Keratinocyte (primary cell): ENCODE measurements around the gene PTGR3. TPM values are rescaled to one million over a fixed set of nuclear protein-coding genes. Genes with fewer than 3 reads are reported as not detected.

Experiments
- DNase-seq: peaks from one replicate; pipeline ENCODE4 v3.0.0-alpha.2; 2011; ENCODE audit warnings: low read depth, missing footprints, low spot score
- FAIRE-seq: peaks from 2 replicates; lab custom pipeline; 2011; peaks lifted over from hg19 to GRCh38; lab: Jason Lieb, UNC
- H2AFZ ChIP-seq: 2 replicates; pipeline ENCODE4 v1.6.0; 2012; ENCODE audit warnings: low read length, control low read depth, inconsistent platforms; ENCODE audit not compliant: control insufficient read depth
- H3K27ac ChIP-seq: 2 replicates; pipeline ENCODE4 v1.5.1; 2011; ENCODE audit warnings: low read length; ENCODE audit not compliant: control insufficient read depth, insufficient read depth
- H3K27me3 ChIP-seq: 3 replicates; pipeline ENCODE4 v1.6.0; 2011; ENCODE audit warnings: low read length; ENCODE audit not compliant: control insufficient read depth, insufficient read depth; ENCODE audit errors: extremely low read depth
- H3K36me3 ChIP-seq, 2 experiments: 2 replicates in 1 of 2; 3 replicates in 1 of 2; pipeline ENCODE4 v1.5.1; 2011; ENCODE audit warnings: low read length in 2 of 2, mild to moderate bottlenecking in 1 of 2; ENCODE audit not compliant: control insufficient read depth in 2 of 2, insufficient read depth in 2 of 2; ENCODE audit errors: extremely low read depth in 1 of 2
- H3K4me1 ChIP-seq: 3 replicates; pipeline ENCODE4 v1.5.1; 2011; ENCODE audit warnings: low read length; ENCODE audit not compliant: control insufficient read depth, insufficient read depth; ENCODE audit errors: extremely low read depth
- H3K4me2 ChIP-seq: 3 replicates; pipeline ENCODE4 v1.6.0; 2011; ENCODE audit warnings: low read depth, low read length; ENCODE audit not compliant: control insufficient read depth, insufficient read depth; ENCODE audit errors: extremely low read depth
- H3K4me3 ChIP-seq, 3 experiments: fragments of 200-600 bp in 1 of 3; sonication (generic) in 1 of 3; 2 replicates in 2 of 3; 3 replicates in 1 of 3; pipeline ENCODE4 v1.5.1; 2011 to 2016; ENCODE audit warnings: low read length in 3 of 3, mild to moderate bottlenecking in 3 of 3, control low read depth in 2 of 3, inconsistent platforms in 1 of 3, low read depth in 1 of 3, mixed read lengths in 1 of 3, mixed run types in 1 of 3, moderate library complexity in 1 of 3; ENCODE audit not compliant: control insufficient read depth in 2 of 3, insufficient read depth in 2 of 3; ENCODE audit errors: extremely low read depth in 1 of 3
- H3K79me2 ChIP-seq: 2 replicates; pipeline ENCODE4 v1.6.0; 2012; ENCODE audit warnings: low read length; ENCODE audit not compliant: control insufficient read depth, insufficient read depth
- H3K9ac ChIP-seq: 3 replicates; pipeline ENCODE4 v1.6.0; 2011; ENCODE audit warnings: low read length; ENCODE audit not compliant: control insufficient read depth, insufficient read depth; ENCODE audit errors: extremely low read depth
- H3K9me1 ChIP-seq: 3 replicates; pipeline ENCODE4 v1.6.0; 2011; ENCODE audit warnings: low read length; ENCODE audit not compliant: control insufficient read depth, insufficient read depth; ENCODE audit errors: extremely low read depth
- H3K9me3 ChIP-seq: 2 replicates; pipeline ENCODE4 v1.5.1; 2012; ENCODE audit warnings: low read depth, low read length; ENCODE audit not compliant: control insufficient read depth
- H4K20me1 ChIP-seq: 3 replicates; pipeline ENCODE4 v1.6.0; 2011; ENCODE audit warnings: low read length; ENCODE audit not compliant: control insufficient read depth, insufficient read depth; ENCODE audit errors: extremely low read depth
- CTCF ChIP-seq, 3 experiments: IDR thresholded peaks in 1 of 3; conservative IDR thresholded peaks in 1 of 3; optimal IDR thresholded peaks in 1 of 3; 2 replicates in 2 of 3; 3 replicates in 1 of 3; pipeline versions ENCODE3 to v1.5.1; 2011; ENCODE audit warnings: low read length in 3 of 3, mild to moderate bottlenecking in 3 of 3, moderate library complexity in 2 of 3, control low read depth in 1 of 3, inconsistent platforms in 1 of 3; ENCODE audit not compliant: insufficient read depth in 2 of 3; ENCODE audit errors: extremely low read depth in 1 of 3
- EZH2 ChIP-seq: IDR thresholded peaks from one replicate; pipeline ENCODE4 v1.6.1; 2012; ENCODE audit warnings: inconsistent platforms, mild to moderate bottlenecking, low read length, moderate library complexity
- dilution Hi-C: fragments of 300-500 bp; cut with MboI; formaldehyde crosslinking; loops from one replicate; pipeline ENCODE4 v1.7.0; 2020; ENCODE audit warnings: low sequenced_read_pairs; ENCODE audit not compliant: extremely low pct_ligation_motif_present
- polyA plus RNA-seq, 5 experiments: library from polyadenylated mRNA; depleted of rRNA in 3 of 5; stranded (reverse) in 3 of 5; stranded (forward) in 1 of 5; unstranded in 1 of 5; fragments of >200 nt; gene quantifications; 1 replicate in 1 of 5; 2 replicates in 3 of 5; 3 replicates in 1 of 5; pipeline versions ENCODE4 v1.2.1 to v1.2.3, GENCODE V29; 2011 to 2012; ENCODE audit warnings: missing spikeins in 2 of 5, low read depth in 1 of 5, low replicate concordance in 1 of 5

Gene PTGR3
- polyA plus RNA-seq, 1 donor (not counting 4 experiments of a cell fraction or from before 2014, with no cell fraction given): 25.2 TPM

DNA sequence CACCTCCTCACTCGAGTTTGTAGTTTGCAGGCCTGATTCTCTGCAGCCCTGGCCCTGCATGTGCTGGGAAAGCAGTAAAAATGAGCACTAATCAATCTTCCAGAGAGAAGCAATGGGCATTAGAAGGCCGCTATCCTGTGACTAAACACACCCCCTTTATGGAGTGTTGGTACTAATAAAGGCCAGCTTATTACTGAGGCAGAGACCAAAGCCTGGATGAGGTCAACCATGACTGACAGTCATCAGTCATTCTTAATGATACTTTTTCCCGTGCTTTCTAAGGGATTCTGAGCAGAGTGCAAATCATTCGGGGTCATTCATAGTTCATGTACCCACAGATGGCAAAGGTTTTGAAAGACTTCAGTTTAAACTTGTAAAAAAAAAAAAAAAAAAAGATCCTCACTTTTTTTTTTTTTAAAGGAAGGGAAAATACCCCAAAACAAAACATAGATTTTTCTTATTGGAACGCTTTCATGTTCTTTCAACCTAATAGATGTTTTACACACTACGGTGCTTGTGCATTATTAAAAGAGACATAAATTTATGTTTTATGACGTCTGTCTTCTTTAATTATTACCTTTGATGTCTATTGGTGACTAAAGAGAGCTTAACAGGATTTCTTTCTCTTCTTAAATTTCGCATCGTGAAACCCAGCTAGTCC lies 14.9 kb upstream of the PTGR3 start:
- Histone ChIP-seq H3K9me3 (no peaks in the 10 kb centered on the region), H3K4me3 (no peak overlapping the region), H3K9ac (no peak overlapping the region), H2AFZ (no peak overlapping the region), H3K4me1 (peaks cover 15% of the 10 kb centered on the region), H3K79me2 (peaks cover 11% of the 10 kb centered on the region), H3K27me3 (no peaks in the 10 kb centered on the region), H3K9me1 (no peaks in the 10 kb centered on the region), H4K20me1 (no peaks in the 10 kb centered on the region), H3K36me3 (no peaks in the 10 kb centered on the region), H3K4me2 (no peak overlapping the region), H3K27ac (no peak overlapping the region)
- dilution Hi-C loops: no loop called here
- TF ChIP-seq CTCF (optimal IDR thresholded peaks at IDR 0.05 in 1 of 3, IDR thresholded peaks at IDR 0.05 in 1 of 3, conservative IDR thresholded peaks at IDR 0.05 in 1 of 3; ENCODE audit: extremely low read depth in 1 of 3, insufficient read depth in 2 of 3, low read length in 3 of 3): no peak
- TF ChIP-seq EZH2: no peak
- FAIRE-seq: no peak
- DNase-seq: no peak

DNA sequence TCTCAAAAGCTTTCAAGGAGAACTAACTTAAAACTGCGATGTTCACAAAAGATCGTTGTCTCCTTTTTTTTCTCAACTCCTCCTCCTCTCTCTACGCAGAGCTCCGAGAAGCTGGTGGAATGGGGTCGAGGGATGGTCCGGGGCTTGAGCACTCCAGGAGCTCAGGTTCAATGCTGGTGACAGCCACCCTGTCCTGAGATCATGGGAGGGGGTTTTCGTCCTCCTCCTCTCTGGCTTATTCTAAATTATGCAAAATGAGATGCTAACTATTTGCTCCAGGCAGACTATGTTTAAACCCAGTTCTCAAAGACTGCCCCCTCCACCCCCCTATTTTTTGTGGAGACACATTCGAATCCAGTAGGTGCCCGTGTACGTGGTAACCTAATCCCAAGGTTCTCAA lies 13.5 kb upstream of the PTGR3 start:
- no peak overlapping the region for H3K27ac ChIP-seq
- H3K36me3 ChIP-seq: no peaks in the 10 kb centered on the region
- peaks cover 11% of the 10 kb centered on the region for H3K79me2 ChIP-seq
- H3K4me3 ChIP-seq: no peak overlapping the region
- H3K4me2 ChIP-seq: no peak overlapping the region
- H3K9me1 ChIP-seq: no peaks in the 10 kb centered on the region
- H2AFZ ChIP-seq: no peak overlapping the region
- no peaks in the 10 kb centered on the region for H3K9me3 ChIP-seq
- no peaks in the 10 kb centered on the region for H4K20me1 ChIP-seq
- peaks cover 15% of the 10 kb centered on the region for H3K4me1 ChIP-seq
- TF ChIP-seq EZH2 (no peak), CTCF (optimal IDR thresholded peaks at IDR 0.05 in 1 of 3, IDR thresholded peaks at IDR 0.05 in 1 of 3, conservative IDR thresholded peaks at IDR 0.05 in 1 of 3; ENCODE audit: extremely low read depth in 1 of 3, insufficient read depth in 2 of 3, low read length in 3 of 3) (no peak)
- FAIRE-seq (no peak), DNase-seq (no peak)
- H3K9ac ChIP-seq: no peak overlapping the region
- dilution Hi-C loops: no loop called here
- no peaks in the 10 kb centered on the region for H3K27me3 ChIP-seq
